Neuronal stem cell (in vitro differentiated cells): ENCODE results near the gene TYR.
"Not testable (repeated sequence)": the region's sequence is repeated elsewhere in the genome, so short reads cannot be mapped to it uniquely, and the experiment has no call there.

ENCODE experiments used
- DNase-seq: peaks from one replicate; pipeline ENCODE4 v3.0.0-alpha.2; 2013; ENCODE audit warnings: low spot score
- H2AFZ ChIP-seq: one replicate; pipeline ENCODE4 v1.6.1; 2013; ENCODE audit warnings: mild to moderate bottlenecking, low read length, inconsistent platforms
- H2AK5ac ChIP-seq: 2 replicates; pipeline ENCODE4 v1.6.1; 2013; ENCODE audit warnings: low read depth, mild to moderate bottlenecking, inconsistent platforms, low read length, moderate library complexity, mixed read lengths
- H2BK120ac ChIP-seq: 2 replicates; pipeline ENCODE4 v1.6.1; 2013; ENCODE audit warnings: low read depth, mild to moderate bottlenecking, inconsistent platforms, low read length, moderate library complexity, mixed read lengths
- H2BK12ac ChIP-seq: one replicate; pipeline ENCODE4 v1.6.1; 2013; ENCODE audit warnings: low read length, inconsistent platforms
- H2BK15ac ChIP-seq: 2 replicates; pipeline ENCODE4 v1.6.1; 2013; ENCODE audit warnings: mild to moderate bottlenecking, low read length, inconsistent platforms, mixed read lengths
- H2BK5ac ChIP-seq: one replicate; pipeline ENCODE4 v1.6.1; 2013; ENCODE audit warnings: inconsistent platforms, mild to moderate bottlenecking, low read length, moderate library complexity
- H3K14ac ChIP-seq: one replicate; pipeline ENCODE4 v1.6.1; 2013; ENCODE audit warnings: low read length, inconsistent platforms
- H3K18ac ChIP-seq: 2 replicates; pipeline ENCODE4 v1.6.1; 2013; ENCODE audit warnings: low read length, inconsistent platforms
- H3K23ac ChIP-seq: 2 replicates; pipeline ENCODE4 v1.6.1; 2013; ENCODE audit warnings: low read depth, mild to moderate bottlenecking, mixed read lengths, low read length, inconsistent platforms; ENCODE audit not compliant: poor library complexity
- H3K27ac ChIP-seq: replicated peaks from 3 replicates; pipeline ENCODE4 v1.5.1; 2013; ENCODE audit warnings: low read length, inconsistent platforms
- H3K27me3 ChIP-seq, 3 experiments: 2 replicates each; pipeline ENCODE4 v1.6.1; 2013; ENCODE audit warnings: low read length in 3 of 3, mild to moderate bottlenecking in 2 of 3, inconsistent platforms in 1 of 3, low read depth in 1 of 3, mixed read lengths in 1 of 3, moderate library complexity in 1 of 3; ENCODE audit not compliant: control insufficient read depth in 3 of 3, insufficient read depth in 3 of 3
- H3K36me3 ChIP-seq, 2 donors: replicated peaks in 1 of 2; 2 replicates each; pipeline ENCODE4 v1.6.1; 2013; ENCODE audit warnings: low read length in 2 of 2; ENCODE audit not compliant: control insufficient read depth in 2 of 2, insufficient read depth in 2 of 2
- H3K4ac ChIP-seq: 2 replicates; pipeline ENCODE4 v1.6.1; 2013; ENCODE audit warnings: inconsistent platforms, mild to moderate bottlenecking, low read length, moderate library complexity
- H3K4me1 ChIP-seq, 2 donors: 1 replicate in 1 of 2; 2 replicates in 1 of 2; pipeline ENCODE4 v1.6.1; 2013; ENCODE audit warnings: low read length in 2 of 2, low read depth in 1 of 2; ENCODE audit not compliant: control insufficient read depth in 2 of 2, insufficient read depth in 1 of 2
- H3K4me2 ChIP-seq: one replicate; pipeline ENCODE4 v1.6.1; 2013; ENCODE audit warnings: mild to moderate bottlenecking, low read length, inconsistent platforms; ENCODE audit not compliant: insufficient read depth, poor library complexity, severe bottlenecking
- H3K4me3 ChIP-seq, 2 donors: 2 replicates each; pipeline ENCODE4 v1.5.1; 2013; ENCODE audit warnings: low read length in 2 of 2, mild to moderate bottlenecking in 2 of 2, inconsistent platforms in 1 of 2, moderate library complexity in 1 of 2
- H3K79me1 ChIP-seq: one replicate; pipeline ENCODE4 v1.6.1; 2013; ENCODE audit warnings: low read depth, mild to moderate bottlenecking, inconsistent platforms, low read length, moderate library complexity
- H3K9ac ChIP-seq: one replicate; pipeline ENCODE4 v1.6.1; 2013; ENCODE audit warnings: mild to moderate bottlenecking, low read depth, low read length, inconsistent platforms; ENCODE audit not compliant: poor library complexity
- H3K9me3 ChIP-seq, 2 donors: replicated peaks in 1 of 2; 2 replicates each; pipeline versions ENCODE3 to v1.6.1; 2013; ENCODE audit warnings: low read length in 2 of 2, mild to moderate bottlenecking in 2 of 2, inconsistent platforms in 1 of 2, low read depth in 1 of 2, mixed read lengths in 1 of 2, moderate library complexity in 1 of 2; ENCODE audit not compliant: control insufficient read depth in 2 of 2, insufficient read depth in 1 of 2
- H4K8ac ChIP-seq: one replicate; pipeline ENCODE4 v1.6.1; 2013; ENCODE audit warnings: low read depth, mild to moderate bottlenecking, inconsistent platforms, low read length, moderate library complexity
- H4K91ac ChIP-seq: one replicate; pipeline ENCODE4 v1.6.1; 2013; ENCODE audit warnings: low read length, low read depth, mild to moderate bottlenecking, inconsistent platforms; ENCODE audit not compliant: poor library complexity
- WGBS, 2 donors: extraction: QIAGEN DNeasy Blood & Tissue Kit; methylation state at CpG; one replicate each; pipeline ENCODE4 v1.1.7; 2013; ENCODE audit warnings: missing lambda C conversion rate in 2 of 2, mixed read lengths in 1 of 2; ENCODE audit not compliant: insufficient read length in 2 of 2, insufficient replicate concordance in 1 of 2; ENCODE audit errors: extremely low coverage in 2 of 2; 5-methylcytosine and 5-hydroxymethylcytosine counted together

TYR gene

DNA sequence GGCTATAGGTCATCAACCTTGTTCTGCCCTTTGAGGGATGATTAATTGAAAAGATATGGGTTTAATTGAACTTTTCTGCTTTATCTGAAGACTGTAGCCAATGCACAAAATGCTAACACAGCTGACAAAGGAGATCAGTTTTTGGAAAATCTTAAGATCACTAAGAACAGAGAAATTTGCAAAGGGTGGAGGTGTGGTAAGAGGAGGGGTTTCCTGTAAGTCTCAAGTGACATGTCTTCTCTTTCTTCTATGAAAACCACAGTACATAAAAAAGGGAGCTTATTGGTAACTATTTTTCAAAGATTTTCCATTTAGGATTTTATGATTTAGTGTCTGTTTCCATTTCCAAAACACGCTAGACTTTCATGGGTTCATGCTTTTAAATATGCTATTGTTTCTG is 108.9 kb downstream of the TYR start:
- not testable (repeated sequence) for H3K4me2 ChIP-seq, H2BK12ac ChIP-seq, DNase-seq, H3K79me1 ChIP-seq, H2BK5ac ChIP-seq, H3K27me3 ChIP-seq, H3K9me3 ChIP-seq, H2AK5ac ChIP-seq, H2BK15ac ChIP-seq, H3K4me1 ChIP-seq, H4K91ac ChIP-seq, H3K36me3 ChIP-seq, H3K4me3 ChIP-seq, H4K8ac ChIP-seq, H2BK120ac ChIP-seq, H2AFZ ChIP-seq, H3K18ac ChIP-seq, H3K4ac ChIP-seq, H3K27ac ChIP-seq, H3K9ac ChIP-seq, H3K14ac ChIP-seq, H3K23ac ChIP-seq
- WGBS, 2 donors, result no CpG with 5 or more reads among the region's 1 CpG

DNA sequence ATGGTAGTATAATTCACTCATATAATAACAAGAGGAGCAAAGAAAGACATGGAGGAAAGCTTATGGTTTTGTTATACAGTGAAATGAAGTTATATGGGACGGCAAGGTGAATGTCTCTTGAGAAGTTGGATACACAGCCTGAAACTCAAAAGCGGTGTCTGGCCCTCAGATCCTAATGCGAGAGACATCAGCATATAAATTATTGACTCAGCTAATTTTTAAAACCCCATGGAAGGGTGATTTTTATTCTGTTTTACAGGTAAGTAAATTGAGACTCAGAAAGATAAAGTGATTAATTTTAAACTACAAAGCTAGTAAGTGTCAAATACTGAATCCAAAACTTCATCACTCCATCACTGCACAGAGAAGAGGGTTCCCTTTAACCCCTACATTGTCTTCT is 110.3 kb downstream of the TYR start:
- WGBS, 2 donors, result no CpG with 5 or more reads among the region's 3 CpGs

DNA sequence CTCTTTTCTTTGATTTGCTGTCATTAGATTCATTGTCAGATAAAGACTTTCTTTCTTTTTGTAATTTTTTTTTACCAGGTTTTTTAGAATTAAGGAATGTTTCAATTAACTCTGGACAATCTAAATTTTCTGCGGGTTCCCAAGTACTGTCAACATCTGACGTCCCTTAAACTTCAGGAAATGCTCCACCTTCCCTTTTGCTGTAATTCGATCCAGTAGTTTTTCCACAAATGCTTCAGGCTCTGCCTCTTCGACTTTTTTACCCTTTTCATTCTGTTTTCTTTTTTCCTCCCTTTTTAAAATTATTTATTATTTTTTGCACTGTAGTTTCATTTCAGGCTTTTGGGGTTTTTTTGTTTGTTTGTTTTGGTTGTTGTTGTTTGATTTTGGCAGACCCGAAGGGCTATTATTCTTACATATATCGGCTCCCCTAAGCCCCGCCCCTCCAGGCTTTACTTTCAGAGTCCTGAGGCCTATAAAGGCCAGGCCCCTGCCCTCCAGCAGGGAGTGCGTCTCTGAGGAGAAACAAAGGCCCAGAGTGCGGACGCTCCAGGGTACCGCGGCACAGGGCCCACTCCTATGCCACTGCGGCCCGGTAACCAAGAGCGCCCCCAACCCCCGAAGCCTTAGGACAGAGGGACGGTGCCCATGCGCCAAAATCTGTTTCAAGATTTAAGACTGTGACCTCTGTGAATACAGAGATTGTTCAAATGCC is 116.4 kb downstream of the TYR start:
- H3K27ac ChIP-seq, result peak overlapping the region; percentile 61
- H3K23ac ChIP-seq, result no peak overlapping the region
- no peaks in the 10 kb centered on the region for H3K79me1 ChIP-seq
- H2BK15ac ChIP-seq, result no peak overlapping the region
- peak overlapping the region; percentile 3 for H3K18ac ChIP-seq
- H2BK120ac ChIP-seq, result no peak overlapping the region
- H3K14ac ChIP-seq, result no peak overlapping the region
- no CpG with 5 or more reads among the region's 18 CpGs for WGBS, 2 donors
- H3K27me3 ChIP-seq, result no peaks in the 10 kb centered on the region
- H4K8ac ChIP-seq, result no peak overlapping the region
- no peak overlapping the region for H3K4me3 ChIP-seq
- no peak overlapping the region for H2AK5ac ChIP-seq
- no peak overlapping the region for H2BK12ac ChIP-seq
- no peak overlapping the region for H2BK5ac ChIP-seq
- no peak overlapping the region for H4K91ac ChIP-seq
- no peak overlapping the region for H3K4ac ChIP-seq
- H3K9me3 ChIP-seq, result no peaks in the 10 kb centered on the region
- peak; percentile 17 for DNase-seq
- H2AFZ ChIP-seq, result peak overlapping the region; percentile 82
- H3K9ac ChIP-seq, result no peak overlapping the region
- peaks cover 0 to 2% of the 10 kb centered on the region in 2 donors for H3K4me1 ChIP-seq
- no peak overlapping the region for H3K4me2 ChIP-seq
- H3K36me3 ChIP-seq, result no peaks in the 10 kb centered on the region

More for the DNA sequence above, 110.3 kb downstream of the TYR start:
- H2BK120ac ChIP-seq, H2AK5ac ChIP-seq, DNase-seq, H3K9me3 ChIP-seq, H3K4me3 ChIP-seq, H4K8ac ChIP-seq, H2BK15ac ChIP-seq, H2BK12ac ChIP-seq, H3K18ac ChIP-seq, H3K79me1 ChIP-seq, H2AFZ ChIP-seq, H3K27ac ChIP-seq, H2BK5ac ChIP-seq, H3K14ac ChIP-seq, H4K91ac ChIP-seq, H3K4me1 ChIP-seq, H3K4ac ChIP-seq, H3K23ac ChIP-seq, H3K36me3 ChIP-seq, H3K9ac ChIP-seq, H3K27me3 ChIP-seq, H3K4me2 ChIP-seq: not testable (repeated sequence)

DNA sequence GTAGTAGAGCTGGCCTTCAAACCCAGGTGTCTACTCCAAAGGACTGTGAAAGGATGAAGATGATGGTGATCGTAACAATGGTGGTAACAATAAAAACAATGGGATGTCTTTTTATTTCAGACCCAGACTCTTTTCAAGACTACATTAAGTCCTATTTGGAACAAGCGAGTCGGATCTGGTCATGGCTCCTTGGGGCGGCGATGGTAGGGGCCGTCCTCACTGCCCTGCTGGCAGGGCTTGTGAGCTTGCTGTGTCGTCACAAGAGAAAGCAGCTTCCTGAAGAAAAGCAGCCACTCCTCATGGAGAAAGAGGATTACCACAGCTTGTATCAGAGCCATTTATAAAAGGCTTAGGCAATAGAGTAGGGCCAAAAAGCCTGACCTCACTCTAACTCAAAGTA is 117.3 kb downstream of the TYR start:
- no CpG with 5 or more reads among the region's 7 CpGs for WGBS, 2 donors
- not testable (repeated sequence) for H2BK120ac ChIP-seq, H4K91ac ChIP-seq, H2BK15ac ChIP-seq, H3K9me3 ChIP-seq, H3K4me2 ChIP-seq, H3K9ac ChIP-seq, H2BK12ac ChIP-seq, H3K4me1 ChIP-seq, H3K79me1 ChIP-seq, H3K27me3 ChIP-seq, H4K8ac ChIP-seq, H2AFZ ChIP-seq, H3K27ac ChIP-seq, H3K18ac ChIP-seq, H2AK5ac ChIP-seq, H3K4me3 ChIP-seq, H3K23ac ChIP-seq, H3K14ac ChIP-seq, H3K36me3 ChIP-seq, H3K4ac ChIP-seq, H2BK5ac ChIP-seq
- DNase-seq, result peak; percentile 2
